Hematopoietic multipotent progenitor cell treated with erythropoietin and hydrocortisone succinate and interleukin-3 and kit ligand, for 17 days (in vitro differentiated cells): ENCODE results near the gene HIPK1.
"Not testable (repeated sequence)": the region's sequence is repeated elsewhere in the genome, so short reads cannot be mapped to it uniquely, and the experiment has no call there.

Source experiments
- DNase-seq: peaks from one replicate; pipeline ENCODE4 v3.0.0-alpha.2; 2015; ENCODE audit warnings: low spot score

HIPK1 gene

GRCh38 chr1:113982949-113983348 is 53.8 kb downstream of the HIPK1 start:
- no peak for DNase-seq

GRCh38 chr1:113983391-113983790 is 54.3 kb downstream of the HIPK1 start:
- DNase-seq = no peak

- no peak for DNase-seq
Measured at GRCh38 chr1:113983826-113984225, 54.7 kb downstream of the HIPK1 start.

- DNase-seq = no peak
Measured at GRCh38 chr1:113984710-113985109, 55.6 kb downstream of the HIPK1 start.

GRCh38 chr1:113986802-113987201 is 57.7 kb downstream of the HIPK1 start:
- DNase-seq = no peak

GRCh38 chr1:113987259-113987658 is 58.1 kb downstream of the HIPK1 start:
- no peak for DNase-seq

- no peak for DNase-seq
Measured at GRCh38 chr1:113990530-113990929, 61.4 kb downstream of the HIPK1 start.

GRCh38 chr1:113990961-113991360 is 61.8 kb downstream of the HIPK1 start:
- DNase-seq = no peak

GRCh38 chr1:113991467-113991997 is 62.4 kb downstream of the HIPK1 start:
- DNase-seq = no peak

GRCh38 chr1:113993072-113993471 is 63.9 kb downstream of the HIPK1 start:
- no peak for DNase-seq

- DNase-seq = no peak
Measured at GRCh38 chr1:113993766-113994165, 64.6 kb downstream of the HIPK1 start.

- DNase-seq = no peak
Measured at GRCh38 chr1:113995382-113995781, 66.3 kb downstream of the HIPK1 start.

GRCh38 chr1:113998361-113998760 is 69.2 kb downstream of the HIPK1 start:
- DNase-seq = no peak

GRCh38 chr1:113999233-113999632 is 70.1 kb downstream of the HIPK1 start:
- no peak for DNase-seq

- DNase-seq = no peak
Measured at GRCh38 chr1:113999799-114000198, 70.7 kb downstream of the HIPK1 start.

- no peak for DNase-seq
Measured at GRCh38 chr1:114000406-114000805, 71.3 kb downstream of the HIPK1 start.

- no peak for DNase-seq
Measured at GRCh38 chr1:114002492-114003239, 73.5 kb downstream of the HIPK1 start.

- DNase-seq = no peak
Measured at GRCh38 chr1:114003431-114003830, 74.3 kb downstream of the HIPK1 start.

- not testable (repeated sequence) for DNase-seq
Measured at GRCh38 chr1:114006825-114007224, 77.7 kb downstream of the HIPK1 start.

- DNase-seq = no peak
Measured at GRCh38 chr1:114008480-114008941, 79.4 kb downstream of the HIPK1 start.

- no peak for DNase-seq
Measured at GRCh38 chr1:114008993-114009392, 79.9 kb downstream of the HIPK1 start.

GRCh38 chr1:114009393-114009792 is 80.3 kb downstream of the HIPK1 start:
- DNase-seq = no peak

- no peak for DNase-seq
Measured at GRCh38 chr1:114010433-114011184, 81.5 kb downstream of the HIPK1 start.
